SK-N-SH treated with all-trans-retinoic acid at 6 μM for 48 hours (cell line): ENCODE data around the gene FASLG.

Source experiments
- ATAC-seq: fragments of 200-7000 bp; cut with Tn5 transposase; 3 replicates; pipeline ENCODE4 v1.9.1; 2020; ENCODE audit warnings: mild to moderate bottlenecking, moderate library complexity
- ARNTL ChIP-seq: fragments of 450-650 bp; formaldehyde crosslinking; IDR thresholded peaks from 2 replicates; pipeline ENCODE4 v1.5.0; 2020; ENCODE audit warnings: low read depth, mild to moderate bottlenecking, moderate library complexity, borderline replicate concordance
- BACH2 ChIP-seq: fragments of 250-450 bp; sonication (Bioruptor Pico); IDR thresholded peaks from 2 replicates; pipeline ENCODE4 v1.9.0; 2021; ENCODE audit warnings: mild to moderate bottlenecking, borderline replicate concordance
- CREB5 ChIP-seq: fragments of 250-450 bp; sonication (Bioruptor Pico); IDR thresholded peaks from 2 replicates; pipeline ENCODE4 v1.5.1; 2020; ENCODE audit warnings: low read depth, mild to moderate bottlenecking, moderate library complexity
- CSDC2 ChIP-seq: fragments of 250-450 bp; sonication (Bioruptor Pico); IDR thresholded peaks from 2 replicates; pipeline ENCODE4 v1.5.0; 2020; ENCODE audit warnings: mild to moderate bottlenecking, moderate library complexity
- CSRNP3 ChIP-seq: fragments of 250-450 bp; sonication (Bioruptor Pico); IDR thresholded peaks from 2 replicates; pipeline ENCODE4 v1.5.1; 2021; ENCODE audit warnings: mild to moderate bottlenecking, moderate library complexity
- ESRRG ChIP-seq: fragments of 250-450 bp; sonication (Bioruptor Pico); IDR thresholded peaks from 2 replicates; pipeline ENCODE4 v1.6.1; 2021; ENCODE audit warnings: mild to moderate bottlenecking
- ISL1 ChIP-seq: fragments of 250-450 bp; sonication (Bioruptor Pico); IDR thresholded peaks from 2 replicates; pipeline ENCODE4 v2.1.2; 2022; ENCODE audit warnings: mild to moderate bottlenecking, moderate library complexity
- OSR1 ChIP-seq: fragments of 250-450 bp; sonication (Bioruptor Pico); IDR thresholded peaks from 2 replicates; pipeline ENCODE4 v1.8.0; 2022; ENCODE audit warnings: moderate library complexity, mild to moderate bottlenecking, inconsistent platforms
- PATZ1 ChIP-seq: fragments of 250-450 bp; sonication (Bioruptor Pico); IDR thresholded peaks from 2 replicates; pipeline ENCODE4 v1.8.0; 2020; ENCODE audit warnings: mild to moderate bottlenecking, moderate library complexity, borderline replicate concordance
- POU6F1 ChIP-seq: fragments of 250-450 bp; sonication (Bioruptor Pico); IDR thresholded peaks from 2 replicates; pipeline ENCODE4 v1.8.0; 2021; ENCODE audit warnings: low read depth, mild to moderate bottlenecking, moderate library complexity, borderline replicate concordance
- PPARA ChIP-seq: fragments of 250-450 bp; sonication (Bioruptor Pico); IDR thresholded peaks from 2 replicates; pipeline ENCODE4 v1.5.0; 2020; ENCODE audit warnings: mild to moderate bottlenecking, borderline replicate concordance
- RARB ChIP-seq: fragments of 250-450 bp; sonication (Bioruptor Pico); IDR thresholded peaks from 2 replicates; pipeline ENCODE4 v1.8.0; 2021; ENCODE audit warnings: mild to moderate bottlenecking, moderate library complexity
- SNAI2 ChIP-seq: fragments of 250-450 bp; sonication (Bioruptor Pico); IDR thresholded peaks from 2 replicates; pipeline ENCODE4 v1.5.0; 2020; ENCODE audit warnings: mild to moderate bottlenecking, moderate library complexity
- TCF4 ChIP-seq: fragments of 250-450 bp; sonication (Bioruptor Pico); IDR thresholded peaks from 2 replicates; pipeline ENCODE4 v1.8.0; 2021; ENCODE audit warnings: mild to moderate bottlenecking, moderate library complexity, borderline replicate concordance
- TOX ChIP-seq: fragments of 250-450 bp; sonication (Bioruptor Pico); IDR thresholded peaks from 2 replicates; pipeline ENCODE4 v1.8.0; 2021; ENCODE audit warnings: mild to moderate bottlenecking, moderate library complexity, borderline replicate concordance
- ZC3H10 ChIP-seq: fragments of 250-450 bp; sonication (Bioruptor Pico); IDR thresholded peaks from 2 replicates; pipeline ENCODE4 v1.5.1; 2021; ENCODE audit warnings: mild to moderate bottlenecking, moderate library complexity
- ZFP3 ChIP-seq: fragments of 250-450 bp; sonication (Bioruptor Pico); IDR thresholded peaks from 2 replicates; pipeline ENCODE4 v1.5.0; 2020; ENCODE audit warnings: mild to moderate bottlenecking, moderate library complexity
- ZNF565 ChIP-seq: fragments of 450-650 bp; formaldehyde crosslinking; conservative IDR thresholded peaks from 2 replicates; pipeline ENCODE4 v1.5.0; 2020; ENCODE audit warnings: low read depth, mild to moderate bottlenecking, moderate library complexity
- ZNF70 ChIP-seq: fragments of 450-650 bp; formaldehyde crosslinking; IDR thresholded peaks from 2 replicates; pipeline ENCODE4 v1.5.0; 2020; ENCODE audit warnings: mild to moderate bottlenecking, moderate library complexity
- ZNF8 ChIP-seq: fragments of 450-650 bp; formaldehyde crosslinking; IDR thresholded peaks from 2 replicates; pipeline ENCODE4 v1.5.0; 2020; ENCODE audit warnings: mild to moderate bottlenecking, moderate library complexity
- TF ChIP-seq, protein P1 (sequence below): fragments of 250-450 bp; sonication (Bioruptor Pico); IDR thresholded peaks from 2 replicates; pipeline ENCODE4 v1.5.0; 2020; ENCODE audit warnings: mild to moderate bottlenecking, moderate library complexity

FASLG gene

GRCh38 chr1:172670791-172671190 lies 11.9 kb downstream of the FASLG start:
- ATAC-seq: no peak
- TF ChIP-seq RARB (CRISPR knock-in tag): no peak
- TF ChIP-seq ESRRG: no peak
- TF ChIP-seq, protein P1, sequence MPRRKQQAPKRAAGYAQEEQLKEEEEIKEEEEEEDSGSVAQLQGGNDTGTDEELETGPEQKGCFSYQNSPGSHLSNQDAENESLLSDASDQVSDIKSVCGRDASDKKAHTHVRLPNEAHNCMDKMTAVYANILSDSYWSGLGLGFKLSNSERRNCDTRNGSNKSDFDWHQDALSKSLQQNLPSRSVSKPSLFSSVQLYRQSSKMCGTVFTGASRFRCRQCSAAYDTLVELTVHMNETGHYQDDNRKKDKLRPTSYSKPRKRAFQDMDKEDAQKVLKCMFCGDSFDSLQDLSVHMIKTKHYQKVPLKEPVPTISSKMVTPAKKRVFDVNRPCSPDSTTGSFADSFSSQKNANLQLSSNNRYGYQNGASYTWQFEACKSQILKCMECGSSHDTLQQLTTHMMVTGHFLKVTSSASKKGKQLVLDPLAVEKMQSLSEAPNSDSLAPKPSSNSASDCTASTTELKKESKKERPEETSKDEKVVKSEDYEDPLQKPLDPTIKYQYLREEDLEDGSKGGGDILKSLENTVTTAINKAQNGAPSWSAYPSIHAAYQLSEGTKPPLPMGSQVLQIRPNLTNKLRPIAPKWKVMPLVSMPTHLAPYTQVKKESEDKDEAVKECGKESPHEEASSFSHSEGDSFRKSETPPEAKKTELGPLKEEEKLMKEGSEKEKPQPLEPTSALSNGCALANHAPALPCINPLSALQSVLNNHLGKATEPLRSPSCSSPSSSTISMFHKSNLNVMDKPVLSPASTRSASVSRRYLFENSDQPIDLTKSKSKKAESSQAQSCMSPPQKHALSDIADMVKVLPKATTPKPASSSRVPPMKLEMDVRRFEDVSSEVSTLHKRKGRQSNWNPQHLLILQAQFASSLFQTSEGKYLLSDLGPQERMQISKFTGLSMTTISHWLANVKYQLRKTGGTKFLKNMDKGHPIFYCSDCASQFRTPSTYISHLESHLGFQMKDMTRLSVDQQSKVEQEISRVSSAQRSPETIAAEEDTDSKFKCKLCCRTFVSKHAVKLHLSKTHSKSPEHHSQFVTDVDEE (CRISPR knock-in tag): no peak
- TF ChIP-seq ZNF565 (CRISPR knock-in tag): no peak
- no peak for TF ChIP-seq CSDC2 (CRISPR knock-in tag)
- TF ChIP-seq ZFP3 (CRISPR knock-in tag): no peak
- no peak for TF ChIP-seq POU6F1 (CRISPR knock-in tag)
- no peak for TF ChIP-seq ZNF70 (CRISPR knock-in tag)
- no peak for TF ChIP-seq ZC3H10 (CRISPR knock-in tag)
- TF ChIP-seq ARNTL (CRISPR knock-in tag): no peak
- no peak for TF ChIP-seq OSR1 (CRISPR knock-in tag)
- TF ChIP-seq ZNF8: no peak
- no peak for TF ChIP-seq TOX (CRISPR knock-in tag)
- no peak for TF ChIP-seq PPARA (CRISPR knock-in tag)
- no peak for TF ChIP-seq CREB5 (CRISPR knock-in tag)
- TF ChIP-seq TCF4 (CRISPR knock-in tag): no peak
- no peak for TF ChIP-seq ISL1 (CRISPR knock-in tag)
- TF ChIP-seq, all 23 proteins: peak for 0

- no peak; the same call in 2 of the 3 replicates for ATAC-seq
- TF ChIP-seq ZNF70 (CRISPR knock-in tag): no peak
- no peak for TF ChIP-seq ISL1 (CRISPR knock-in tag)
- no peak for TF ChIP-seq TCF4 (CRISPR knock-in tag)
These were observed 12.7 kb downstream of the FASLG start for GRCh38 chr1:172671591-172671990.

GRCh38 chr1:172672720-172673119 lies 13.8 kb downstream of the FASLG start:
- ATAC-seq: no peak
- TF ChIP-seq CSRNP3 (no peak), OSR1 (CRISPR knock-in tag) (no peak), TCF4 (CRISPR knock-in tag) (no peak), ISL1 (CRISPR knock-in tag) (no peak), CREB5 (CRISPR knock-in tag) (no peak), ARNTL (CRISPR knock-in tag) (no peak), ZFP3 (CRISPR knock-in tag) (no peak), PATZ1 (no peak), SNAI2 (CRISPR knock-in tag) (no peak), POU6F1 (CRISPR knock-in tag) (no peak), TOX (CRISPR knock-in tag) (no peak), CSDC2 (CRISPR knock-in tag) (no peak), PPARA (CRISPR knock-in tag) (no peak), BACH2 (CRISPR knock-in tag) (no peak), ZC3H10 (CRISPR knock-in tag) (no peak)
- TF ChIP-seq, protein P1 (CRISPR knock-in tag): no peak
